ENCODE results near the gene CCNL2. TPM values are rescaled to one million over a fixed set of nuclear protein-coding genes. Genes with fewer than 3 reads are reported as not detected.

Gene CCNL2
- total and polyA plus RNA-seq, 2 of the 13 experiments (the other 11 are each of a cell fraction or from before 2014, with no cell fraction given) = 105 to 340 TPM

DNA sequence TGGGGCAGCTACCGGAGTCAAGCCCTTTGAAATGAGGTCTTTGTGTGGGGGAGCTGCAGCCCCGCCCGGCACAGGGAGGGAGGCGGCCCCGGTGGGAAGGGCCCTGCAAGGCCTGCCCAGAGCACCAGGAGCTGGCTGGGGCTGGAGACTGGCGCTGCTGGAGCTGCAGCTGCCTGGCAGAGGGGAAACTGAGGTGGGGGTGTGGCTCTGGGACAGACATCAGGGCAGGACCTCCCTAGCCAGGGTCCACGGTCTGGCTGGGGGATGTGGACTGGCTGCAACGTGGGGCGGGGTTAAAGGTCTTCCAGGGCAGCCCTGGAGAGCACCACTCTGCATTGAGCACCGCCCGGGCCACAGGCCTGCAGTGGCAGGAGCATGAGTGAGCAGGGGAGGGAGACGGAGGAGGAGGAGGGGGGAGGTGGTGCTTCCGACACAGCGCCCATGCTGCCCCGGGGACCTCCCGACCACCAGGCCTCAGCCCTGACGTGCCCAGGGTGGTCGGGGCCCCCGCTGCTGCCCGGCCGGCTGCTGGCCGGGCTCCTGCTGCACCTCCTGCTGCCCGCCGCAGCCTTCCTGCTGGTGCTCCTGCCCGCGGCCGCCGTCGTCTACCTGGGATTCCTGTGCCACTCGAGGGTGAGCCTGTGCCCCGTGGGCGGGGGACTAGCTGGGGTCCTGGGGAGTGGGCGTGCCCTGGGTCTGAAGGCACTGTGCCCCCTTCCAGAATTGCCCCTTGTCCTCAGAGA, 26.8 kb upstream of the CCNL2 start (continued):
- TF ChIP-seq ZSCAN9 (CRISPR knock-in tag; IDR thresholded peaks at IDR 0.05; ENCODE audit: borderline replicate concordance) (no peak), FIP1L1 (IDR thresholded peaks at IDR 0.05; ENCODE audit: borderline replicate concordance, insufficient read depth, low read depth, low read length) (no peak), GATAD1 (CRISPR knock-in tag; IDR thresholded peaks at IDR 0.05) (no peak), ASH2L (IDR thresholded peaks at IDR 0.05; ENCODE audit: insufficient read length, low read depth, low read length) (no peak), ZFP82 (CRISPR knock-in tag; IDR thresholded peaks at IDR 0.05; ENCODE audit: borderline replicate concordance) (no peak), RARG (CRISPR knock-in tag; IDR thresholded peaks at IDR 0.05; ENCODE audit: low read depth) (no peak), SMARCC2 (IDR thresholded peaks at IDR 0.05) (no peak), ZNF773 (CRISPR knock-in tag; IDR thresholded peaks at IDR 0.05; ENCODE audit: borderline replicate concordance) (no peak), ZNF780A (CRISPR knock-in tag; IDR thresholded peaks at IDR 0.05) (no peak), CC2D1A (CRISPR knock-in tag; IDR thresholded peaks at IDR 0.05) (no peak), DR1 (CRISPR knock-in tag; IDR thresholded peaks at IDR 0.05) (no peak), ZFP1 (CRISPR knock-in tag; IDR thresholded peaks at IDR 0.05) (no peak), REPIN1 (CRISPR knock-in tag; IDR thresholded peaks at IDR 0.05; ENCODE audit: borderline replicate concordance, low read depth) (peak; percentile 65; the same call in 1 of the 2 replicates), ZNF567 (CRISPR knock-in tag; IDR thresholded peaks at IDR 0.05; ENCODE audit: borderline replicate concordance) (no peak), NAIF1 (CRISPR knock-in tag; IDR thresholded peaks at IDR 0.05; ENCODE audit: borderline replicate concordance) (no peak), HNRNPH1 (optimal IDR thresholded peaks at IDR 0.05; ENCODE audit: low read depth, low read length) (no peak)
- TF ChIP-seq, protein P1, sequence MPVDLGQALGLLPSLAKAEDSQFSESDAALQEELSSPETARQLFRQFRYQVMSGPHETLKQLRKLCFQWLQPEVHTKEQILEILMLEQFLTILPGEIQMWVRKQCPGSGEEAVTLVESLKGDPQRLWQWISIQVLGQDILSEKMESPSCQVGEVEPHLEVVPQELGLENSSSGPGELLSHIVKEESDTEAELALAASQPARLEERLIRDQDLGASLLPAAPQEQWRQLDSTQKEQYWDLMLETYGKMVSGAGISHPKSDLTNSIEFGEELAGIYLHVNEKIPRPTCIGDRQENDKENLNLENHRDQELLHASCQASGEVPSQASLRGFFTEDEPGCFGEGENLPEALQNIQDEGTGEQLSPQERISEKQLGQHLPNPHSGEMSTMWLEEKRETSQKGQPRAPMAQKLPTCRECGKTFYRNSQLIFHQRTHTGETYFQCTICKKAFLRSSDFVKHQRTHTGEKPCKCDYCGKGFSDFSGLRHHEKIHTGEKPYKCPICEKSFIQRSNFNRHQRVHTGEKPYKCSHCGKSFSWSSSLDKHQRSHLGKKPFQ (CRISPR knock-in tag; IDR thresholded peaks at IDR 0.05; ENCODE audit: insufficient replicate concordance) = no peak
- TF ChIP-seq, protein P2, sequence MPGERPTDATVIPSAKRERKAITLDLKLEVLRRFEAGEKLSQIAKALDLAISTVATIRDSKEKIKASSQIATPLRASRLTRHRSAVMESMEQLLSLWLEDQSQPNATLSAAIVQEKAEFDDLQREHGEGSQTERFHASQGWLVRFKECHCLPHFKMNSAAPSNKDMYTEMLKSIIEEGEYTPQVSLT (CRISPR knock-in tag; IDR thresholded peaks at IDR 0.05; ENCODE audit: borderline replicate concordance, low read depth) = no peak
- TF ChIP-seq, protein P3, sequence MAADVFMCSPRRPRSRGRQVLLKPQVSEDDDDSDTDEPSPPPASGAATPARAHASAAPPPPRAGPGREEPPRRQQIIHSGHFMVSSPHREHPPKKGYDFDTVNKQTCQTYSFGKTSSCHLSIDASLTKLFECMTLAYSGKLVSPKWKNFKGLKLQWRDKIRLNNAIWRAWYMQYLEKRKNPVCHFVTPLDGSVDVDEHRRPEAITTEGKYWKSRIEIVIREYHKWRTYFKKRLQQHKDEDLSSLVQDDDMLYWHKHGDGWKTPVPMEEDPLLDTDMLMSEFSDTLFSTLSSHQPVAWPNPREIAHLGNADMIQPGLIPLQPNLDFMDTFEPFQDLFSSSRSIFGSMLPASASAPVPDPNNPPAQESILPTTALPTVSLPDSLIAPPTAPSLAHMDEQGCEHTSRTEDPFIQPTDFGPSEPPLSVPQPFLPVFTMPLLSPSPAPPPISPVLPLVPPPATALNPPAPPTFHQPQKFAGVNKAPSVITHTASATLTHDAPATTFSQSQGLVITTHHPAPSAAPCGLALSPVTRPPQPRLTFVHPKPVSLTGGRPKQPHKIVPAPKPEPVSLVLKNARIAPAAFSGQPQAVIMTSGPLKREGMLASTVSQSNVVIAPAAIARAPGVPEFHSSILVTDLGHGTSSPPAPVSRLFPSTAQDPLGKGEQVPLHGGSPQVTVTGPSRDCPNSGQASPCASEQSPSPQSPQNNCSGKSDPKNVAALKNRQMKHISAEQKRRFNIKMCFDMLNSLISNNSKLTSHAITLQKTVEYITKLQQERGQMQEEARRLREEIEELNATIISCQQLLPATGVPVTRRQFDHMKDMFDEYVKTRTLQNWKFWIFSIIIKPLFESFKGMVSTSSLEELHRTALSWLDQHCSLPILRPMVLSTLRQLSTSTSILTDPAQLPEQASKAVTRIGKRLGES (CRISPR knock-in tag; IDR thresholded peaks at IDR 0.05; ENCODE audit: borderline replicate concordance) = no peak
- TF ChIP-seq, protein P4, sequence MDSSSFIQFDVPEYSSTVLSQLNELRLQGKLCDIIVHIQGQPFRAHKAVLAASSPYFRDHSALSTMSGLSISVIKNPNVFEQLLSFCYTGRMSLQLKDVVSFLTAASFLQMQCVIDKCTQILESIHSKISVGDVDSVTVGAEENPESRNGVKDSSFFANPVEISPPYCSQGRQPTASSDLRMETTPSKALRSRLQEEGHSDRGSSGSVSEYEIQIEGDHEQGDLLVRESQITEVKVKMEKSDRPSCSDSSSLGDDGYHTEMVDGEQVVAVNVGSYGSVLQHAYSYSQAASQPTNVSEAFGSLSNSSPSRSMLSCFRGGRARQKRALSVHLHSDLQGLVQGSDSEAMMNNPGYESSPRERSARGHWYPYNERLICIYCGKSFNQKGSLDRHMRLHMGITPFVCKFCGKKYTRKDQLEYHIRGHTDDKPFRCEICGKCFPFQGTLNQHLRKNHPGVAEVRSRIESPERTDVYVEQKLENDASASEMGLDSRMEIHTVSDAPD (CRISPR knock-in tag; IDR thresholded peaks at IDR 0.05) = no peak
- TF ChIP-seq, protein P5, sequence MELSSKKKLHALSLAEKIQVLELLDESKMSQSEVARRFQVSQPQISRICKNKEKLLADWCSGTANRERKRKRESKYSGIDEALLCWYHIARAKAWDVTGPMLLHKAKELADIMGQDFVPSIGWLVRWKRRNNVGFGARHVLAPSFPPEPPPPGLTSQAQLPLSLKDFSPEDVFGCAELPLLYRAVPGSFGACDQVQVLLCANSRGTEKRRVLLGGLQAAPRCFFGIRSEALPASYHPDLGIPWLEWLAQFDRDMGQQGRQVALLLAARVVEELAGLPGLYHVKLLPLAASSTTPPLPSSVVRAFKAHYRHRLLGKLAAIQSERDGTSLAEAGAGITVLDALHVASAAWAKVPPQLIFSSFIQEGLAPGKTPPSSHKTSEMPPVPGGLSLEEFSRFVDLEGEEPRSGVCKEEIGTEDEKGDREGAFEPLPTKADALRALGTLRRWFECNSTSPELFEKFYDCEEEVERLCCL (CRISPR knock-in tag; IDR thresholded peaks at IDR 0.05; ENCODE audit: borderline replicate concordance) = no peak
